Stimulated activated CD4-positive, alpha-beta T cell treated with anti-CD3 and anti-CD28 coated beads, TNF-alpha, amount 100 ng/mL, for 24 hours (primary cell): Measurements from ENCODE around the gene TSSK6.

Source experiments
- DNase-seq, 3 experiments: peaks; one replicate each; pipeline ENCODE4 v3.0.0-alpha.2; 2020; ENCODE audit warnings: low read depth in 3 of 3

Gene TSSK6

GRCh38 chr19:19530889-19531288 is 15.5 kb upstream of the TSSK6 start:
- DNase-seq: no peak

GRCh38 chr19:19530423-19530804 is 15.1 kb upstream of the TSSK6 start:
- DNase-seq: no peak

GRCh38 chr19:19529783-19530422 is 14.6 kb upstream of the TSSK6 start:
- DNase-seq: no peak

DNA sequence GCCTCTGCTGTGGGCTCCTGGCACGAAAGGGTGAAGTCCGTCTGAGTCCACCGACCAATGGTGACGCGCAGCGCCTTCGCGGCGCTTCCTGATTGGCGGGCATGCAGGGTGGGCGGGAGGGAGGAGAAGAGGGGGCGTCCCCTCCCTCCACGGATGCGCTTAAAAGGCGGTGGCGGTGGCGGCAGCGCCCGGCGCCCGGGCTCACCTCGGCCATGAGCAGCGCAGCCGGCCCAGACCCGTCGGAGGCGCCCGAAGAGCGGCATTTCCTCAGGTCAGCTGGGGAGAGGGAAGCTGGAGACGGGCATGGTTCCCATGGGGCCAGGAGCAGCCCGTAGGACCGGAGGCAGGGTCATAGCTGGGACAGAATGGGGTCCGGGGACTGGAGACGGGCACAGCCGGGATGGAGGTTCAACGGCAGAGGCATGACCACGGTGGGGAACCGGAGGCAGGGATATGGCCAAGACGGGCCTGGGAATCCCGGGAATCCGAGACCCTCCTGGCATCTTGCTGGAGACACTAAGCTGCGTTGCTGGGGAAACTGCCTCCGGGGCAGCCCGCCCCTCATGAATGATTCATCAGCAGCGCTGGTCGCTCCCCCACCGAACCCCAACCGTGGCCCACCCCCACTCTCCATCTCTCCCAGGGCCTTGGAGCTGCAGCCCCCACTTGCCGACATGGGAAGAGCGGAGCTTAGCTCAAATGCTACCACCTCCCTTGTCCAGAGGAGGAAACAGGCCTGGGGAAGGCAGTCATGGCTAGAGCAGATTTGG is 13.6 kb upstream of the TSSK6 start, which contains the start of gene YJEFN3:
Gene YJEFN3, plus strand, starts transcription at position 191 of the 770 bp plus-strand sequence. Its CDS starts 22 bp downstream, at position 213.
- no peak for DNase-seq

DNA sequence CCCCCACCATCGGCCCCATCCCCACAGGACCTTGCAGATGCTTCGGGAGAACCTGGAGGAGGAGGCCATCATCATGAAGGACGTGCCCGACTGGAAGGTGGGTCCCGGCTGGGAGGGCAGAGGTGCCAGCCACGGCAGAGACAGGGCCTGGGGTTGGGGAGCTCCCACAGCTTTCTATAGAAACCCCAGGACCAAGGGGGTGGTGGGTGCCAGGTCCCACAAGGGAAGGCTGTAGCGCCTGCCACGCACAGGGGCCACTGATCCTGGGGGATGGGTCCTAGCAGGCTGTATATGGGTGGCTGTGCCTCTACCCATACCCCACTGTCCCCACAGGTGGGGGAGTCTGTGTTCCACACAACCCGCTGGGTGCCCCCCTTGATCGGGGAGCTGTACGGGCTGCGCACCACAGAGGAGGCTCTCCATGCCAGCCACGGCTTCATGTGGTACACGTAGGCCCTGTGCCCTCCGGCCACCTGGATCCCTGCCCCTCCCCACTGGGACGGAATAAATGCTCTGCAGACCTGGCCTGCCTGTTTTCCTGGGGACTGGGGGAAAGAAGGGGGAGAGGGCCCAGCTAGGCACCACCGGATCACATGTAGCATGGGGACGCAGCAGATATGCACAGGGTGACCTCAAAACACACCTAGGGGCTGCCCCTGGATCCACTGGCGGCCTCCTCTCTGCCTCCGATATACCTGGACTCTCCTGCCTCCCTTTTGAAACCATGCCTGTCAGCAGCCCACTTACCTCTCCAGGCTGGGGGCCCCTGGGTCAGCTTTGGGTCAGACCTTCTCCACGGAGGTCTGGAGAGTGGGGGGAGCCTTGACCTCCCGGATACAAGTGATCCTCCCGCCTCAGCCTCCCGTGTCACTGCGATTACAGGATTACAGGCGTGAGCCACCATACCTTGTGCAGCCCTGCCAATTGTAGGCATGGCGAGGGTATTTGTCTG is 12.6 kb upstream of the TSSK6 start:
- no peak for DNase-seq

- no peak for DNase-seq
Observed at GRCh38 chr19:19527371-19527656, 12.0 kb upstream of the TSSK6 start.

DNA sequence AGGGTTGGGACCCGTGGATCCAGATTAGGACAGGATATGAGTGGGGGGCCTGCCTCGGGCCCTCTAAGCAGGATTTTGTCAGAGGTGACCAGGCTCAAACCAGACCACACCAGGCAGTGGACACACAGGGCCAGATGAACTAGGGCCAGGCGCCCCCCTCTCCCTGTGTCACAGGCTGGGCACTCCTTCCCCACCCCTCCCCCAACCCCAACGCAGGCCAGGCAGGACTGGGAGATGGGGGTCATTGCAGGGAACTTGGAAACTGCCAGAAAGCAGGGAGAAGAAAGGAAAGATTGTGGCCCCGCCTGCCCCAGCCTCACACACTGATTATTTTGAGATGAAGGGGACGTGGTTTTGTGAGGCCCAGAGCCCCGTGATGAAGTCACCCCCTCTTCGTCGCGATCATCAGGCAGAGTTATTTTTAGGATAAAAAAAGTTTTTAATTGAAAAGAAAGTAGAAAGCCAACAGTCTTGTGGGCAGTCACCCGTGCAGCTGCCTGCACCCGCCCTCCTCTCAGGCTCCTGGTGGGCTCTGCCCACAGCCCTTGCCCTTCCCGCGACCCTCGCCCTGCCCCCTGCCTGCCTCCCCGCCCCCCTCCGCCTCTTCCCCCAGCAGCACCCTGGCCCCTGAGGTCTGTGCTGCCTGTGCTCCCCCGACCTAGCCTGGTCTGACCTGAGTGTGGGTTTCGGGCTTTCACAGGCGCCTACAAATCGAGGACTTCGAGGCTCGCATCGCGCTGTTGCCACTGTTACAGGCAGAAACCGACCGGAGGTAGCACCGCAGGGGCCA is 11.4 kb upstream of the TSSK6 start:
- DNase-seq: no peak

DNA sequence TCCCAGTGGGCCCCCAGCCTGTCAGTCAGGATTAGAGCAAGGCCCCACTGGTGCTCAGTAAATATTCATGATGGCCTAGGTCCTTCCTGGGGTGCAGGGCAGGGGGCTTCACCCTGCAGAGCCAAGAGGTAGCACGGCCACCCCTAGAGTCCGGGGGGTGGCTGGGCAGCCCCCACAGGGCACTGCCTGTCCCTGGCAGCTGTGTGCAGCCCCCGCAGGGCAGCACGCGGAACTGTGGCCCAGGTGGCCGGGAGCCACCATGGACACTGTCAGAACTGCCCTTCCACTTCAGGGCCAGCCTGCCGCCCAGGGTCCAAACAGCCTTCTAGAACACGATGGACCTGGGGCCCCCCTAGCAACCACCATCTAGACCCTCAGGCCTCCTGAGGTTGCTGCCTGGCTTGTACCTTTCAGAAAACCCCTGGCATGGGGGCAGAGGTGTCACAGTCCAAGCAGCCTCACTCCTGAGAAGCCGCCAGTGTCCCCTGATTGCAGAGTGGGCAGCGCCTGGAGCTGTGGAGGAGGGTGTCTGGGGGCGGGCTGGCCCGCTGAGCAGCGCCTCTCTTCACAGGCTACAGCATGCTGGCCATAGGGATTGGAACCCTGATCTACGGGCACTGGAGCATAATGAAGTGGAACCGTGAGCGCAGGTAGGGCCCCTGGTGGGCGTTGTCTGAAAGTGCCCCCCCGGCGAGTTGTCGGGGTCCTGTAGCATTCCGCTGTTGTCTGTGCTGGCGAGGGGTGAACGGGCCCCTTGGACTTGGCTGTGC is 10.4 kb upstream of the TSSK6 start:
- DNase-seq: no peak

GRCh38 chr19:19524053-19524452 is 8.7 kb upstream of the TSSK6 start:
- no peak for DNase-seq

DNA sequence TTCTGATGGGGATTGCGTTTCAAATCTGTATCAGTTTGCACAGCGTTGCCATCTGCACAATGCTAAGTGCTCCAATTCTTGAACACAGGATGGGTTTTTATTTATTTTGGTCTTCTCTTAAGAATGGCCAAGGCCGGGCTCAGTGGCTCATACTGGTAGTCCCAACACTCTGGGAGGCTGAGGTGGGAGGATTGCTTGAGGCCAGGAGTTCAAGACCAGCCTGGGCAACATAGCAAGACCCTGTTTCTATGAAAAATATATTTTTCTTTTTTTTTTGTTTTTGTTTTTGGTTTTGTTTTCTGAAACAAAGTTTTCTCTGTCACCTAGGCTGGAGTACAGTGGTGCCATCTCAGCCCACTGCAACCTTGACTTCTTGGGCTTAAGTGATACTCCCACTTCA is 7.8 kb upstream of the TSSK6 start:
- no peak for DNase-seq

DNA sequence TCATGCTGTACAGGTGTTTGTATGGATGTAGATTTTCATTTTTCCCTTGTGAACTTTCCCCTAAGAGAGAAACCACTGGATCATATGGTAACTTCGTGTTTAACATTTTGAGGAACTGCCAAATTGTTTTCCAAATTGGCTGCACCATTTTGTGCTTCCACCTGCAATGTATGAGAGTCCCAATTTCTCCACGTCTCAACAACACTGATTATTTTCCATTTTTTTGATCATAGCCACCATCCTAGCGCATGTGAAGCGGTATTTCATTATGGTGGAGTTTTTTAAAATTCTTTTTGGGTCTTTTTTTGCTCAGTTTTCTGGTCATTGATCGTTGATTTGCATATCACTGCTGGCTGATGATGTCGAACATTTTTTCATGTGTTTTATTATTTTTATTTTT is 5.6 kb upstream of the TSSK6 start:
- no peak for DNase-seq

DNA sequence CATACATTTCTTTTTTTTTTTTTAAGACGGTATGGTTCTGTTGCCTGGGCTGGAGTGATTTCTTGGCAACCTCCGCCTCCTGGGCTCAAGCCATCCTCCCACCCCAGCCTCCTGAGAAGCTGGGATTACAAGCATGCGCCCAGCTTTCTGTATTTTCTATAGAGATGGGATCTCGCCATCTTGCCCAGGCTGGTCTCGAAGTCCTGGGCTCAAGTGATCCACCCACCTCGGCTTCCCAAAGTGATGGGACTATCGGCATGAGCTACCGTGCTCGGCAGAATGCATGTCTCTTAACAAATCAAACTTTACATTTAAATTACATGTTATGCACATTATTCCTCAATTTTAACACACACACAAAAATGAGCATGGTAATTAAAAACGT is 1.9 kb upstream of the TSSK6 start:
- DNase-seq: no peak

DNA sequence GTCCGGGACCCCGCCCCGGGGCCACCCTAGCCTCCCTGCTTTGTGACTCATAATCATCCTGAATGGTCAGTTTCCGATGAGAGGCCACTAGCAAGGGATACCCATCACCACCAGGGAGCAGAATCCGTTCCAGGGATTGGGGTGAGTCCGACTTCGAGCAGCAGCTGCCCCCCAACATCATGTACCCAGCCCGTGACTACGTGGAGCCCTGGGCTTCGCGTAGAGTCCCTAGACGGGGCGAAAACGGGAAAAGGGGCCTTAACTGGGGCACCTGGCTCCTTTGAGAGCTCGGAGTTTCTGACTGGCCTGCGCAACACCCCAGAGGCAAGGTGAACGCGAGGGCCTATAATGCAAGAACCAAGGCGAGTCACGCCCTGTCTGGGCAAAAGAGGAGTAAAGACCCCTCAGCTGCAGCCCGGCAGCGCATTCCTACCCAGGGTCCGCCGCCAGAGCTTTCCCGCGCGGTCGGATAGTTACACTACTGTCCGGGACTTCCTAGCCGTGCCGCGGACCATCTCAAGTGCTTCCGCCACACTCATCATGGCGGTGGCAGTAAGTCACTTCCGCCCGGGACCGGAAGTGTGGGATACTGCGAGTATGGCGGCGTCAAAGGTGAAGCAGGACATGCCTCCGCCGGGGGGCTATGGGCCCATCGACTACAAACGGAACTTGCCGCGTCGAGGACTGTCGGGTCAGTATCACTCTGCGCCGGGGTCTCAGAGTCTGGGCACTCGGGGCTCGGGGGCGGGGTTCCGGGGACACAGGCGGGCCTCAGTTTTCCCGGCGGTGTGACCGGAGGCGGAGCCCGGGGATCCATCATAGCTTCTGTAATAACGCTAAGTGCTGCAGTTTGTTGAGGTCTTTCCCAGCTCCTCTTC is 533 bp upstream of the TSSK6 start, which contains the start of gene NDUFA13:
Gene NDUFA13, plus strand, starts transcription at position 584 of the 878 bp plus-strand sequence. Its CDS starts 14 bp downstream, at position 598.
- DNase-seq: peak; percentile 92

GRCh38 chr19:19514215-19514657 is 1.1 kb downstream of the TSSK6 start:
- DNase-seq: no peak

- DNase-seq: no peak
Observed at GRCh38 chr19:19513682-19514081, 1.7 kb downstream of the TSSK6 start.

GRCh38 chr19:19510432-19510831 is 4.9 kb downstream of the TSSK6 start:
- DNase-seq: no peak

- no peak for DNase-seq
Observed at GRCh38 chr19:19508217-19508616, 7.1 kb downstream of the TSSK6 start.

- DNase-seq: no peak
Observed at GRCh38 chr19:19507354-19507753, 8.0 kb downstream of the TSSK6 start.

GRCh38 chr19:19506592-19506991 is 8.8 kb downstream of the TSSK6 start:
- DNase-seq: no peak
